Lower lobe of right lung (tissue), 2 donors: ENCODE measurements around the gene DNAH17. TPM values are rescaled to one million over a fixed set of nuclear protein-coding genes. Genes with fewer than 3 reads are reported as not detected.
"Not testable (repeated sequence)": the region's sequence is repeated elsewhere in the genome, so short reads cannot be mapped to it uniquely, and the experiment has no call there.

ENCODE experiments used
- ATAC-seq, 2 donors: fragments of 200-7000 bp; cut with Tn5 transposase; one replicate each; pipeline ENCODE4 v1.9.1; 2020 to 2022; ENCODE audit warnings: mild to moderate bottlenecking in 2 of 2, moderate library complexity in 2 of 2
- DNase-seq: peaks from one replicate; pipeline ENCODE4 v3.0.0-alpha.2; 2020
- H3K27ac ChIP-seq: fragments of 200-600 bp; one replicate; pipeline ENCODE4 v1.8.0; 2022
- H3K27me3 ChIP-seq: fragments of 200-600 bp; one replicate; pipeline ENCODE4 v1.8.0; 2022; ENCODE audit warnings: low read depth
- H3K36me3 ChIP-seq: fragments of 200-600 bp; one replicate; pipeline ENCODE4 v1.8.0; 2022; ENCODE audit warnings: mild to moderate bottlenecking
- H3K4me1 ChIP-seq: fragments of 200-600 bp; one replicate; pipeline ENCODE4 v1.8.0; 2022
- H3K4me3 ChIP-seq: fragments of 200-600 bp; one replicate; pipeline ENCODE4 v1.8.0; 2022; ENCODE audit warnings: mild to moderate bottlenecking
- H3K9me3 ChIP-seq: fragments of 200-600 bp; one replicate; pipeline ENCODE4 v1.8.0; 2022
- CTCF ChIP-seq: fragments of 200-600 bp; IDR thresholded peaks from one replicate; pipeline ENCODE4 v1.8.0; 2022; ENCODE audit warnings: antibody characterized with exemption, mild to moderate bottlenecking
- intact Hi-C: fragments of 100-400 bp; cut with DNase I; formaldehyde crosslinking; loops from one replicate; pipeline ENCODE4 v1.11.0; 2022
- total RNA-seq: library from RNA; stranded (reverse); fragmentation: NEBNext Ultra II Directional; extraction: Animal tissue kit (Norgen Biotek cat#: 25700); gene quantifications from one replicate; pipeline ENCODE4 v1.2.1, GENCODE V29; 2021
- donor health status: DM: no; HTN: yes; CAD: no; lungs with severe emphysema.

DNAH17 gene
- total RNA-seq, 1 donor from 2014 or later, result 2.8 TPM

GRCh38 chr17:78466786-78467715, 110.1 kb downstream of the DNAH17 start:
- DNase-seq (no peak), ATAC-seq (peak in 1 of 2 donors; percentile 15)
- H3K4me1 ChIP-seq, result no peaks in the 10 kb centered on the region
- no peak overlapping the region for H3K4me3 ChIP-seq
- H3K9me3 ChIP-seq, result no peaks in the 10 kb centered on the region
- H3K36me3 ChIP-seq, result no peaks in the 10 kb centered on the region
- intact Hi-C loops, result no loop called here
- TF ChIP-seq CTCF, result no peak
- no peaks in the 10 kb centered on the region for H3K27me3 ChIP-seq
- H3K27ac ChIP-seq, result no peak overlapping the region

- H3K4me1 ChIP-seq, H3K9me3 ChIP-seq, DNase-seq, H3K27ac ChIP-seq, intact Hi-C loops, H3K27me3 ChIP-seq, H3K36me3 ChIP-seq, H3K4me3 ChIP-seq: not testable (repeated sequence)
- peak; percentile 31 to 38 for ATAC-seq
These were observed 110.9 kb downstream of the DNAH17 start for GRCh38 chr17:78466109-78466785.

GRCh38 chr17:78462148-78462547, 115.0 kb downstream of the DNAH17 start:
- intact Hi-C loops, result no loop called here
- DNase-seq, result no peak
- TF ChIP-seq CTCF, result no peak
- no peak overlapping the region for H3K4me3 ChIP-seq
- no peaks in the 10 kb centered on the region for H3K9me3 ChIP-seq
- H3K36me3 ChIP-seq, result no peaks in the 10 kb centered on the region
- no peaks in the 10 kb centered on the region for H3K4me1 ChIP-seq
- H3K27me3 ChIP-seq, result no peaks in the 10 kb centered on the region
- H3K27ac ChIP-seq, result no peak overlapping the region
- no peak for ATAC-seq

GRCh38 chr17:78461799-78462053, 115.5 kb downstream of the DNAH17 start:
- ATAC-seq (no peak), DNase-seq (no peak)
- H3K9me3 ChIP-seq, result no peaks in the 10 kb centered on the region
- H3K27ac ChIP-seq, result no peak overlapping the region
- no peaks in the 10 kb centered on the region for H3K36me3 ChIP-seq
- H3K4me3 ChIP-seq, result no peak overlapping the region
- no peaks in the 10 kb centered on the region for H3K4me1 ChIP-seq
- no peak for TF ChIP-seq CTCF
- intact Hi-C loops, result no loop called here
- H3K27me3 ChIP-seq, result no peaks in the 10 kb centered on the region

GRCh38 chr17:78460951-78461798, 116.0 kb downstream of the DNAH17 start:
- peak in 1 of 2 donors; percentile 10 for ATAC-seq

More at GRCh38 chr17:78460951-78461798, 116.0 kb downstream of the DNAH17 start:
- Histone ChIP-seq H3K4me1 (no peaks in the 10 kb centered on the region), H3K36me3 (no peaks in the 10 kb centered on the region), H3K27me3 (no peaks in the 10 kb centered on the region), H3K9me3 (no peaks in the 10 kb centered on the region), H3K27ac (no peak overlapping the region), H3K4me3 (no peak overlapping the region)
- TF ChIP-seq CTCF, result no peak
- intact Hi-C loops, result no loop called here
- no peak for DNase-seq
